ENCODE measurements around the gene COPG1.

DNA sequence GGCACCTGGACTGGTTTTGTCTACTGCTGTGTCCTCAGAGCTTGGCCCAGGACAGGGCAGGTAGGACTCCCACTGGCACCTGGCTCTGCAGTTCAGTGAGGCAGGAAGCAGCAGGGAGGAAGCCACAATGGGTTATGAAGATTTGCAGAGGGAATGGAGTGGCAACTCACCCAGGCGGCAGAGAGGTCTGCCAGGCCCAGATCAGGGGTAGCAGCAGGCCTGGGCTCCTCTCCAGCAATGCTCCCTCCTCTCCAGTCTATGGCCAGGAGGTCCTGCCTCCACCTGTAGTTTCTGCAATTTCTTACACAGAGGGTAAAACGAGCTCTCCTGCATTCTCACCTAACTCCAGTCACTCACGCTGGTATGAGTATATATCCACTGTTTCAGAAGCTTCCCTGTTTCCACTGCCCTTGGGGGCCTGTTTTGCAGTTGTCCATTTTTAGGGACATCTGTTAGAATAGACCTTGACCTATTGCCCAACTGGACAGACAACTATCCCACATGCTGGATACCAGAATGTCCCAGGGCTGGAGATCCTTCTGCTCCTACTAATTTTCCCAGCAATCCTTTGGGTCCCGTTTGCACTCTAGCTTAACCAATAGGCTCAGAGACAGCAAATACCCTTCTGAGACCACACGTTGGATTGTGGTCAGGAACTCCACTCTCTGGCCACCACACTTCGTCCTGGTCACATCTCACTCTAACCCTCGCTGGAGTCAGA, 64.4 kb downstream of the COPG1 start:
- TF ChIP-seq POLR2AphosphoS5 (IDR thresholded peaks at IDR 0.05; ENCODE audit: borderline replicate concordance, low read depth, low read length) = peak; percentile 23; the same call in 1 of the 2 replicates
- TF ChIP-seq FOXP2 (optimal IDR thresholded peaks at IDR 0.05; ENCODE audit: control extremely low read depth, extremely low read length, insufficient read depth) = no peak
